CD4-positive, alpha-beta T cell treated with Interleukin-15 for 1 hour (primary cell): Measurements from ENCODE around the gene ANTXRL.
"Not testable (repeated sequence)": the region's sequence is repeated elsewhere in the genome, so short reads cannot be mapped to it uniquely, and the experiment has no call there.

Source experiments
- DNase-seq: peaks from one replicate; pipeline ENCODE4 v3.0.0-alpha.2; 2020

Gene ANTXRL

DNA sequence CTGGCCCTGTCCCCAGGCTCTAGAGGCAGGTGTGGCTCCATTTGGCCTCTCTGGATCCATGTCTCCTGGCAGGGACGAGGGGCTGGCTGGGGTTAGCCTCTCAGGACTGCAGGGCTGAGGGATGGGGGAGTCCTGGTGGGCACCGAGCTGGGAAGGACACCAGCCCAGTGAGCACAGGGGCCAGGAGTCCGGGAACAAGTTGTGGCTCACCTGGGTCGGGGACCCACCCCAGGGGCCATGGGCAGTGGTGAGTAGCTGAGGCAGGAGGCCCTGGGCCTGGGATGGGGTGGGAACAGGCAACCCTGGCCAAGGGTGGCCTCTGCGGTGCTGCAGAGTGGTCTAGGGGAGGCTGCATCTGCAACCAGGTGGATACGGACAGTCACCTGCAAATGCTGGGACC is 24.1 kb downstream of the ANTXRL start:
- no peak for DNase-seq

- no peak for DNase-seq
Observed at GRCh38 chr10:46311501-46311951, 24.7 kb downstream of the ANTXRL start.

DNA sequence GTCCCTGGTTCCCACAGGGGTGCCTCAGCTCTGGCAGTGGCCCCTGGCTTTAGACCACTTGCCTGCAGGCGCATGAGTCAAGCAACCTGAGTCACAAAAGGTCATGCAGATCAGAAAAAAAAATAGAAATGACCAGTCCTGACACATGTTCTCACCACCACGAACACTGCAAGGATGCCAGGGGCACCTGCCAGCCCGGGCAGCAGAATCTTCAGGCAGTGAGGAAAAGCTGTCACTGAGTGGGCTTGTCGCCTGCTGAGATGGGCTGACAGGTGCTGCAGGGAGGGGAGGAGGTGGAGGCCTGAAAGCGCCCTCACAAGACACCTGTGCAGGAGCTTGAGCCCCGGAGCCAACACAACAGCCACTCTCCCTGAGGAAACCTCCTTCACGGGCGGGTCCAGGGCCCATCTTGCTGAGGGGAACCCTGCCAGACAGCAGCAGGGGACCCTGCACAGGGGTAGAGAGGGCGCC is 25.2 kb downstream of the ANTXRL start:
- not testable (repeated sequence) for DNase-seq

- DNase-seq, result no peak
Observed at GRCh38 chr10:46312953-46313352, 26.2 kb downstream of the ANTXRL start.

GRCh38 chr10:46314071-46314470 is 27.3 kb downstream of the ANTXRL start:
- no peak for DNase-seq

- not testable (repeated sequence) for DNase-seq
Observed at GRCh38 chr10:46315071-46315860, 28.5 kb downstream of the ANTXRL start.

DNA sequence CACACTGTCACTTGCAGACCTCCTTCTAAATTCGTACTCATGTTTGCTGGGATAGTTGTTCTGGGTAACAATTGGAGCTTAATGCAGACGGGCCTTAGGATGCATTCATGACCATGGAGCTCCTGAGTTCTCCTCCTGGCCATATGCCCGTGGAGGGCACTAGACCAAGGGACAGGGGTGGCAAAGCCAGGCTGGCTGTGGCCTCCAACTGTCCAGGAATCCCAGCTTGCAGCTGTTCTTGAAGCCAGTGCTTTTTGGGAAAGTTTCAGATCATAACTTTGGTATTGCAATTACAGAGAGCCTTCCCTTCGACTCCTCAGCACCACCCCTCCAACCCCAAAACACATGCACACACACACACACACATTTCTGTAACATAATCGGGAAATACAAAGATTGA is 30.6 kb downstream of the ANTXRL start:
- DNase-seq, result no peak

DNA sequence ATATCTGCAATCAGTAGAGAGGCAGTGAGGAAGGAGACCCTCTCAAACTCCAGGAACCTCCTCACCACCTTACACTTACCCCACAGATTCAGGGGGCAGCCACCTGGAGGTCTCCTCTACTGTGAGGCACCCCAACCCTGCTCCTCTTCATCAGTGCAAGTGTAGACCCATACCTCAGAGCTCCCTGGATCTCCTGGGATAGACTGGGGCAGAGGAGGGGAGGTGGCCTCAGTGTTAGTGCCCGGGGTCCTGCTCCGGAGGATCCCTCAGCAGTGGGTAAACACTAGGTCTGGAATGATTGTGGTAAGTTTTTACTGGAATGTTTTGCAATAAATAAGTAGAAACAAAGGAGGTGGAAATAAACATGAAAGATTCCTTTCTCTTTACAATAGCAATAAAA is 31.1 kb downstream of the ANTXRL start:
- DNase-seq, result no peak

DNA sequence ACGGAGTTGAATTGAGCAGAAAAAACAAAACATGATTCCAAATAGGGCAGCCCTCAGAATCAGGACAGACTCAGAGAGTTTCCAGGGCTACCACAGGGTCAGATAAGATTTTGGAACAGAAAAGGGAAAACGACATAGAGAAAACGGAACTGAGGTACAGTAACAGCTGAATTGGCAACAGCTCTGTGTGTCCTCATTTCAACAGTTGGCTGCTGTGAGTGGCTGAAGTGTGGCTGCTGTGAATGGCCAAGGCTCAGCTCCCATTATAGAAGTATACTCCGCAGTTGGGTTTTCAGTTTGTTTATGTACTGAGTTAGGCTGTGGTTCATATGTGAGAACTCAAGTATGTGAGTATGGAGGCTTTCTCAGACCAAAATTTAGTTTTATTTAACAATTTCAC is 32.0 kb downstream of the ANTXRL start:
- no peak for DNase-seq

GRCh38 chr10:46319389-46319788 is 32.6 kb downstream of the ANTXRL start:
- DNase-seq, result no peak

DNA sequence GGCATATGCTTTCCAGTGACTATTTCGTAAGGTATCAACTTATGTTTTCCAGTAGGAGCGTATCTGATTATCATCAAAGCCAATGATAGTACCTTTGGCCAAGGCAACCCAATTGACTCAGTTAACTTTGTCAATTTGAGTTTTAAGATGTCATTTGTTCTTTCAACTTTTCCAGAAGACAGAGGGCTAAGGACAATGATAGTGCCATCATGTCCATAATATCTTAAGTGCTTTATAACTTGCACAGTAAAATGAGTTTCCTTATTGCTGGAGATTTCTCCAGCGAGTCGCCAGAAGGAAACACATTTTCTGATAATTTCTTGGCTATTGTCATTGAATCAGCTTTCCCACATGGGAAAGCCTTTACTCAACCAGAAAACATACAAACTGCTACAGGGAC is 35.0 kb downstream of the ANTXRL start:
- no peak for DNase-seq

DNA sequence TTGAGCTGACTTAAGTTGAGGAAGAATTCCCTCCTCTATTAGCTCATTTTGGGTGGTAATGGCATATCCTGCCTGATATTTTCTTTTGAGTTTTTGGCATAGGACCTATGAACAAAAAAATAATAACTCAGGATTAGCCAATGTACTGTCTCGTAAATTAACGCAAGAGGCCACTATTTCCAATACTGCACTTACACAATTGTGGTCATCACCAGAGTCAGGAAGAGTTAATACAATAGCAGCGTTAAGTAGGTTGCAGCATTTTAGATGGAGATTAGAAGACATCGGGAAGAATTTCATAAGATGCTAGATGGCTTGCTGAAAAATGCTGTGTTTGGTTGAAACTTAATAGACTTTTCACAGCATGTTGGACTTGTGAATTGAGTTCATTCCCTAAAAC is 36.4 kb downstream of the ANTXRL start:
- DNase-seq, result no peak

GRCh38 chr10:46325021-46325420 is 38.2 kb downstream of the ANTXRL start:
- no peak for DNase-seq

GRCh38 chr10:46326066-46326465 is 39.3 kb downstream of the ANTXRL start:
- no peak for DNase-seq

DNA sequence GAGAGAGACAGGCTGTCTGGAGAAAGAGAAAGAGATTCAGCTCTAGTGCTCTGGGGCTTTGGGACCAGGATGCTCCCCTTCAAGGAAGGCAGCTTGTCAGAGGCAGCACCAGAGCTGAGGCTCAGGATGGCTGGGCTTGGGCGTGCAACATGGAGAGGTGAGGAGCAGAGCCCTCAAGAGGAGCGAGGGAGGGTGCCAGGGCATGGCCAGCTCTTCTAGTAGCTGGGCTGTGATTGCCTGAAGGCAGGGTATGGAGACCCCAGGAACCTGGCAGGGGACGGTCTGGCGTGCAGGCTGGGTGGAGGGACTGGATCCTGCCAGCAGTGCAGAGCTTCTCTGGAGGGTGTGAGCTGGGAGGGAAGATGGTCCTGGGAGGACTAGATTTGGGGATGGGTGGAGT is 40.2 kb downstream of the ANTXRL start:
- DNase-seq, result no peak

- no peak for DNase-seq
Observed at GRCh38 chr10:46327685-46328084, 40.9 kb downstream of the ANTXRL start.

DNA sequence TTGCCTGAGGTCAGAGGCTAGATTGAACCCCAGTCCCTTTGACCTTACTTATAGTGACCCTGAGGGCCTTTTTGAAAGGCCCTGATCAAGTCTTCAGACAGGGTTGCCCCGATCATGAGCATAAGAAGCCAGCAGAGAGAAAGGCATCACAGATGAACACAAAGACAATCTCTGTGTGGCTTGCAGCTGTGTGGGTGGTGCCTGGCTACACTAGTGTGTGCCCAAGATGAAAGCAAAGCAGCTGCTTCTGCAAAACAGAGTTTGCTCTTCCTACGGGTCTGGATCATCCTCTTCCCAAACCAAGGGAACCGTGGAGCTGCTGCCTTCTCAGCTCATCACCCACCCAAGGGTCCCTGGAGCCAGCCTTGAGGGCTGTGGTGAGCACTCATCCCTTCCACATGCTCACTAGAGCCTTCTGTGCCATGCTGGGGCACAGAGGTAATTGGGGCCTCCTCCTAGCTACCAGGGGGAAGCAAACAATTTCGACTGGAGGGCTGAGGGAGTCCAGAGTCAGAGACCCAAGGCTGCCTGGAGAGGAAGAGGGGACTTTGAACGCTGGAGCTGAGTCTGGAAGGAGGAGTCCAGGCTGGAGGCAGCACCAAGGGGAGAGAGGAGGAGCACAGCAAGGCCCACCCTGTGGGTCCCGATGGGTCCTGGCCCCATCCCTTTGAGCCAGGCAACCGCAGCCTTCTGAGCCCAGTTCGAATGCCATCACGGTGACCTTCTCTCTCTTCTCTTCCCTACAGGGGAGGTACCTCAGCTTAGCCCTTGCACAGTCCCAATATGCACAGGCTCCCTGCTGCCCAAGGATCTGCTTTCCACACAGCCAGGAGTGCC is 42.3 kb downstream of the ANTXRL start:
- no peak for DNase-seq

GRCh38 chr10:46329690-46330016 is 42.9 kb downstream of the ANTXRL start:
- DNase-seq, result no peak

DNA sequence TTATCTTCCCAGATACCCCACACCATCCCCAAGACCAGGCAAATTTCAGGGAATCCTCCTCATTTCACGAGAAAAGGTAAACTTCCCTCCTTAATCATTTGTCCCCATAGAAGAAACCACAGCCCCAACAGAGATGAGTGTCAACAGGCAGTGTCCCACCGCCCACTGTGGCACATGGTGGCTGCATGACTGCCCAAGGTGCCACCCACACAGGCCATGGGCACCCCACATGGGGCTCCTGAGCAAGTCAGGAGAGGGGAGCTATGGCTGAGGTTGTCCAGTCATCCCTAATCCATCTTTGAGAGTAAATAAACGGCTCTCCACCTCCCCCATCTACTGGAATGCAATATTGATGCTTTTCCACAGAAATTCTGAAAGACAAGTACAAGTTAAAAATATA is 44.1 kb downstream of the ANTXRL start:
- no peak for DNase-seq

- DNase-seq, result not testable (repeated sequence)
Observed at GRCh38 chr10:46365484-46365883, 78.7 kb downstream of the ANTXRL start.

DNA sequence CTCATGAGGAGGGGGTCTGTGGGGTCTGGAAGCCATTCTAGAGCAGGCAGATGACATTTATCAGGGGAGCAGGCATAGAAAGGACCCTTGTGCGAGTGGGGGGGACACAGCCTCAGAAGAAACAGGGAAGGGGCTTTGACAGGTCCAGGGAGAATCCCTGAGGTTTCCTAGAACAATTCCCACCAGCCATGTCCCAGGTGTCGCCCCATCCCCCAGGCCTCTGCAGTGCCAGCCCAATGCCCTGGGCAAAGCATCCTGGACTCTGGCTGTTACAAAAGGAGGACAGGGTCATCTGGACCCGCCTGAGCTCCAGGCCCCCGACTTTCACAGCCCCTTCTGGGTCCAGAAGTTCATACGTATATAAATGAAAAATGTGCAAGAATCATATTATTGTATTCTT is 80.4 kb downstream of the ANTXRL start:
- not testable (repeated sequence) for DNase-seq

DNA sequence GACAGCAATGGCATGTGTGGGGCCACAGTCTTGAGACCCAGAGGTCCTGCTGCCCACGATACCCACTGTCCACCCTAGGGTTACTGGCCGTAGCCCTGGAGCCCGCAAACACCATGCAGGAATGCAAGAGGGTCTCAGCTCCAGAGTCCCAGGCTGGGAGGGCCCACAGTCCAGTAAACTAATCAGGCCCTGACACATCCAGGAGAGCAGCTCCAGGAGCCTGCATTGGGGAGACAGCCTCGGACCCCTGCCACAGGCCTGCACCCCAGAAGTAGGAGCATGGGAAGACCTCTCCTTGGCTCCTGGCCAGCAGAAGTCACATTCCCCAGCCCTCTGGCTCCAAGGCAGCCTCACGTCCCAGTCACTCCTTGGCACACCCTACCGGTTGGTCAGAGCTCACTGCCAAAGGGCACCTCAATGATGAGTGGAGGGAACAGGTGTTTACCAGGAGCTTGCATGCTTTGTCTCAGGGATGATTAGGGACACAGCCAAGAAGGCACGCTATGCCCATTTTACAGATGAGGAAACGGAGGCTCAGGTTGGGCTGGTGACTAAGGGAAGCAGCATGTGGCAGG is 81.0 kb downstream of the ANTXRL start:
- DNase-seq, result not testable (repeated sequence)

DNA sequence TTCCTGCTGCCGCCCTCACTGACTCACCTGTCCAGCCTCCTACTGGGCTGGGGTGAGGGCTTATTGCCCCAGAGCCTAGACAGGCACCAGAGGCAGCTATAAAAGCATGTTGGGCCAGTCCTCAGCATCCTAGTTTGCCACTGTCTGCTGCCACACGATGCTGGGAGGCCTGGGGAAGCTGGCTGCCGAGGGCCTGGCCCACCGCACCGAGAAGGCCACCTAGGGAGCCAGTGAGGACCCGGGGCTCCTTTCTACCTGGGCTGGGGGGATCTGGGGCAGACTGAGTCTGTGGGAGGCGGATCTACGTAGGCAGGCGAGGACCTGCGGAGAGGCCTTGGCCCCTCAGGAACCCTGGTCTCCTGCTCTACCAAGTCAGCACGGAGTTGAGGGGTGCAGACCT is 82.2 kb downstream of the ANTXRL start:
- not testable (repeated sequence) for DNase-seq

GRCh38 chr10:46374410-46374809 is 87.6 kb downstream of the ANTXRL start:
- DNase-seq, result not testable (repeated sequence)
